ENCODE data around the gene FXR2. TPM values are rescaled to one million over a fixed set of nuclear protein-coding genes. Genes with fewer than 3 reads are reported as not detected.

Gene FXR2
- total and polyA plus RNA-seq, 9 of the 15 experiments (the other 6 are each of a cell fraction or from before 2014, with no cell fraction given): 2.0 to 49.3 (median 24.5) TPM

GRCh38 chr17:7592422-7593021, 22.2 kb downstream of the FXR2 start:
- ATAC-seq: no peak
- CTCF ChIA-PET (ENCODE audit: low intra/inter-chr PET ratio): no interaction called here
- H3K9me3 ChIP-seq (replicated peaks; ENCODE audit: control insufficient read depth, insufficient read depth, low read depth, low read length): no peaks in the 10 kb centered on the region

More at GRCh38 chr17:7592422-7593021, 22.2 kb downstream of the FXR2 start:
- no peak for DNase-seq (ENCODE audit: extremely low read depth in 1 of 4, low spot score in 3 of 4)
- no peaks in the 10 kb centered on the region for H3K9me1 ChIP-seq (ENCODE audit: control insufficient read depth, insufficient read depth, low read length)
- no peaks in the 10 kb centered on the region for H3K27me3 ChIP-seq (ENCODE audit: control insufficient read depth in 2 of 2, insufficient read depth in 2 of 2, low read length in 2 of 2)
- peaks cover 11 to 25% of the 10 kb centered on the region in 2 experiments; a peak in 4 of 5 replicates for H3K4me1 ChIP-seq (replicated peaks in 1 of 2; ENCODE audit: control insufficient read depth in 2 of 2, insufficient read depth in 2 of 2, low read length in 2 of 2)
- no peak overlapping the region for H3K27ac ChIP-seq (ENCODE audit: extremely low read depth, low read depth, low read length)
- H4K20me1 ChIP-seq (replicated peaks; ENCODE audit: control insufficient read depth, insufficient read depth, low read length): no peaks in the 10 kb centered on the region
- TF ChIP-seq LARP7 (IDR thresholded peaks at IDR 0.05) (no peak), ZNF655 (CRISPR knock-in tag; IDR thresholded peaks at IDR 0.05) (no peak), POLR2G (IDR thresholded peaks at IDR 0.05; ENCODE audit: low read depth, low read length) (peak; percentile 53; the same call in 1 of the 2 replicates), ZNF512 (tag; IDR thresholded peaks at IDR 0.05) (no peak), SMAD1 (IDR thresholded peaks at IDR 0.05; ENCODE audit: low read depth, low read length, partially characterized antibody) (no peak)
- 90% methylated on average over 16 of the region's 23 CpGs for WGBS (ENCODE audit: insufficient coverage, low coverage, missing lambda C conversion rate)
- intact Hi-C loops (cut with micrococcal nuclease): no loop called here
- no peak overlapping the region for H2AFZ ChIP-seq (ENCODE audit: low read depth, low read length)
- no peak for FAIRE-seq
- in situ Hi-C loops (cut with MboI): no loop called here
- POLR2A ChIA-PET: interaction anchor here (0.7 to 1.5 kb wide), 2 partner anchors 8 to 13 kb away, joined by 4 read pairs; partner anchors contain the start of gene MPDU1
- BruUV-seq (replicated peaks): no TSS peak
- no peak overlapping the region for H3K4me2 ChIP-seq (ENCODE audit: insufficient read depth, low read length)
- peaks cover 92% of the 10 kb centered on the region for H3K36me3 ChIP-seq (ENCODE audit: control insufficient read depth, insufficient read depth, low read length)
- H3K4me3 ChIP-seq: no peak overlapping the region
- H3K79me2 ChIP-seq (ENCODE audit: control insufficient read depth, insufficient read depth, low read length): peaks cover 16% of the 10 kb centered on the region; the same call in 2 of the 3 replicates
- H3K9ac ChIP-seq (ENCODE audit: insufficient read depth in 1 of 2, low read depth in 2 of 2, low read length in 2 of 2): no peak overlapping the region

Measured in K562 (cell line).